Spleen (tissue), 7 donors: Measurements from ENCODE around the gene KIR3DL3.
"Not testable (repeated sequence)": the region's sequence is repeated elsewhere in the genome, so short reads cannot be mapped to it uniquely, and the experiment has no call there.

Source experiments
- POLR2A ChIP-seq, 3 donors: fragments of 450-650 bp; IDR thresholded peaks; one replicate each; pipeline ENCODE4 v1.5.1; 2017; ENCODE audit warnings: antibody characterized with exemption in 3 of 3, mild to moderate bottlenecking in 1 of 3
- TF ChIP-seq, protein P1 (sequence below), 11 experiments: fragments of 200-600 bp in 7 of 11; fragments of 450-650 bp in 4 of 11; sonication (generic) in 4 of 11; IDR thresholded peaks in 8 of 11; conservative IDR thresholded peaks in 3 of 11; 1 replicate in 7 of 11; 2 replicates in 4 of 11; pipeline versions ENCODE4 v1.4.0 to v1.8.0; 2016 to 2021; ENCODE audit warnings: antibody characterized with exemption in 11 of 11, inconsistent platforms in 4 of 11, mild to moderate bottlenecking in 1 of 11
- donor health status: DM: no; HTN: no; CAD: no; lungs with moderate emphysema.
- donor health status: DM: no; HTN: no; CAD: no.
- donor health status: DM: no; HTN: no; CAD: no.

- TF ChIP-seq, protein P1, sequence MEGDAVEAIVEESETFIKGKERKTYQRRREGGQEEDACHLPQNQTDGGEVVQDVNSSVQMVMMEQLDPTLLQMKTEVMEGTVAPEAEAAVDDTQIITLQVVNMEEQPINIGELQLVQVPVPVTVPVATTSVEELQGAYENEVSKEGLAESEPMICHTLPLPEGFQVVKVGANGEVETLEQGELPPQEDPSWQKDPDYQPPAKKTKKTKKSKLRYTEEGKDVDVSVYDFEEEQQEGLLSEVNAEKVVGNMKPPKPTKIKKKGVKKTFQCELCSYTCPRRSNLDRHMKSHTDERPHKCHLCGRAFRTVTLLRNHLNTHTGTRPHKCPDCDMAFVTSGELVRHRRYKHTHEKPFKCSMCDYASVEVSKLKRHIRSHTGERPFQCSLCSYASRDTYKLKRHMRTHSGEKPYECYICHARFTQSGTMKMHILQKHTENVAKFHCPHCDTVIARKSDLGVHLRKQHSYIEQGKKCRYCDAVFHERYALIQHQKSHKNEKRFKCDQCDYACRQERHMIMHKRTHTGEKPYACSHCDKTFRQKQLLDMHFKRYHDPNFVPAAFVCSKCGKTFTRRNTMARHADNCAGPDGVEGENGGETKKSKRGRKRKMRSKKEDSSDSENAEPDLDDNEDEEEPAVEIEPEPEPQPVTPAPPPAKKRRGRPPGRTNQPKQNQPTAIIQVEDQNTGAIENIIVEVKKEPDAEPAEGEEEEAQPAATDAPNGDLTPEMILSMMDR (IDR thresholded peaks at IDR 0.05 in 8 of 11, conservative IDR thresholded peaks at IDR 0.05 in 3 of 11): not testable (repeated sequence)
- not testable (repeated sequence) for TF ChIP-seq POLR2A (IDR thresholded peaks at IDR 0.05)
Measured at GRCh38 chr19:54750276-54750675, 26.0 kb downstream of the KIR3DL3 start.
